HepG2 (cell line): ENCODE results near the gene SEBOX. TPM values are rescaled to one million over a fixed set of nuclear protein-coding genes. Genes with fewer than 3 reads are reported as not detected.

ENCODE experiments used
- AGO1 ChIP-seq: fragments of 200-400 bp; formaldehyde crosslinking; IDR thresholded peaks from 2 replicates; pipeline ENCODE4 v1.6.1; 2017; ENCODE audit warnings: mild to moderate bottlenecking, low read depth, low read length, moderate library complexity; ENCODE audit not compliant: poor library complexity, severe bottlenecking
- ATF5 ChIP-seq: sonication (generic); formaldehyde crosslinking; IDR thresholded peaks from 2 replicates; pipeline ENCODE4 v1.4.0; 2020; ENCODE audit warnings: mild to moderate bottlenecking, low read depth, missing genetic modification reagents
- CBX2 ChIP-seq, 2 experiments: fragments of 200-600 bp in 1 of 2; sonication (generic); formaldehyde crosslinking in 1 of 2; IDR thresholded peaks; 2 replicates each; pipeline versions ENCODE4 v1.7.0 to v1.8.1; 2018 to 2022; ENCODE audit warnings: low read depth in 2 of 2, low read length in 1 of 2, mild to moderate bottlenecking in 1 of 2, missing genetic modification reagents in 1 of 2
- CCDC6 ChIP-seq: sonication (generic); formaldehyde crosslinking; IDR thresholded peaks from 2 replicates; pipeline ENCODE4 v1.8.1; 2022; ENCODE audit warnings: mild to moderate bottlenecking, missing genetic modification reagents, moderate library complexity
- GATAD2A ChIP-seq: IDR thresholded peaks from 2 replicates; pipeline ENCODE4 v1.6.1; 2016
- HIVEP1 ChIP-seq: sonication (generic); formaldehyde crosslinking; IDR thresholded peaks from 2 replicates; pipeline ENCODE4 v1.4.0; 2020; ENCODE audit warnings: mild to moderate bottlenecking, missing genetic modification reagents
- HOXA3 ChIP-seq: sonication (generic); formaldehyde crosslinking; IDR thresholded peaks from 2 replicates; pipeline ENCODE4 v1.5.0; 2020; ENCODE audit warnings: missing genetic modification reagents
- IRF2 ChIP-seq: IDR thresholded peaks from 2 replicates; pipeline ENCODE4 v1.6.1; 2018; ENCODE audit warnings: missing genetic modification reagents, missing compliant biosample characterization
- NCOA1 ChIP-seq: sonication (generic); formaldehyde crosslinking; IDR thresholded peaks from 2 replicates; pipeline ENCODE4 v1.9.0; 2021; ENCODE audit warnings: missing genetic modification reagents
- NFRKB ChIP-seq: fragments of 450-650 bp; IDR thresholded peaks from 2 replicates; pipeline ENCODE4 v1.6.1; 2017
- SRSF9 ChIP-seq: fragments of 200-400 bp; formaldehyde crosslinking; IDR thresholded peaks from 2 replicates; pipeline ENCODE4 v1.6.1; 2018; ENCODE audit warnings: borderline replicate concordance, mild to moderate bottlenecking, low read depth, low read length; ENCODE audit not compliant: insufficient read depth, poor library complexity, severe bottlenecking
- TBX2 ChIP-seq: sonication (generic); formaldehyde crosslinking; IDR thresholded peaks from 2 replicates; pipeline ENCODE4 v1.5.0; 2020; ENCODE audit warnings: missing genetic modification reagents, mild to moderate bottlenecking, borderline replicate concordance
- THAP9 ChIP-seq: sonication (generic); formaldehyde crosslinking; IDR thresholded peaks from 2 replicates; pipeline ENCODE4; 2020; ENCODE audit warnings: missing genetic modification reagents, mild to moderate bottlenecking, borderline replicate concordance
- ZFY ChIP-seq: sonication (generic); formaldehyde crosslinking; IDR thresholded peaks from 2 replicates; pipeline ENCODE4 v1.4.0; 2020; ENCODE audit warnings: missing genetic modification reagents
- ZNF138 ChIP-seq: sonication (generic); formaldehyde crosslinking; IDR thresholded peaks from 2 replicates; pipeline ENCODE4 v1.5.0; 2020; ENCODE audit warnings: mild to moderate bottlenecking, low read depth, missing genetic modification reagents
- ZNF207 ChIP-seq: fragments of 450-650 bp; IDR thresholded peaks from 2 replicates; pipeline ENCODE4 v1.6.1; 2016; ENCODE audit warnings: antibody characterized with exemption, borderline replicate concordance
- ZNF354B ChIP-seq: sonication (generic); formaldehyde crosslinking; IDR thresholded peaks from 2 replicates; pipeline ENCODE4 v1.8.0; 2022; ENCODE audit warnings: mild to moderate bottlenecking, missing genetic modification reagents
- ZNF552 ChIP-seq: sonication (generic); formaldehyde crosslinking; IDR thresholded peaks from 2 replicates; pipeline ENCODE4 v1.9.0; 2022; ENCODE audit warnings: missing genetic modification reagents, mild to moderate bottlenecking, borderline replicate concordance
- ZNF646 ChIP-seq: sonication (generic); formaldehyde crosslinking; IDR thresholded peaks from 2 replicates; pipeline ENCODE4 v1.9.0; 2021; ENCODE audit warnings: mild to moderate bottlenecking, missing genetic modification reagents
- ZNF850 ChIP-seq: sonication (generic); formaldehyde crosslinking; conservative IDR thresholded peaks from 2 replicates; pipeline ENCODE4 v1.9.0; 2021; ENCODE audit warnings: mild to moderate bottlenecking, missing genetic modification reagents
- polyA plus RNA-seq, 8 experiments: library from polyadenylated mRNA; depleted of rRNA in 3 of 8; stranded (reverse) in 7 of 8; unstranded in 1 of 8; fragments of >200 nt; fragmentation: Illumina TruSeq in 4 of 8; extraction: Trizol in 4 of 8; gene quantifications; 2 replicates each; pipeline versions ENCODE4 v1.2.1 to v1.2.3, GENCODE V29; 2011 to 2016; ENCODE audit warnings: low read depth in 4 of 8, missing spikeins in 1 of 8, mixed read lengths in 1 of 8; ENCODE audit not compliant: insufficient read depth in 1 of 8
- total RNA-seq, 5 experiments: library from RNA; depleted of rRNA; stranded (reverse); fragments of >200 nt; fragmentation: Illumina TruSeq; extraction: Trizol; gene quantifications; 2 replicates each; pipeline ENCODE4 v1.2.3, GENCODE V29; 2016; ENCODE audit warnings: low read depth in 1 of 5

The SEBOX gene
- total and polyA plus RNA-seq, 2 of the 13 experiments (the other 11 are each of a cell fraction or from before 2014, with no cell fraction given): not detected

- TF ChIP-seq ZNF646 (CRISPR knock-in tag): no peak
- no peak for TF ChIP-seq ZNF850 (CRISPR knock-in tag)
- TF ChIP-seq AGO1: no peak
- TF ChIP-seq ZNF552 (CRISPR knock-in tag): 0 out of 2 replicates have a peak, but pooled peaks have one; percentile 52
- no peak for TF ChIP-seq HIVEP1 (CRISPR knock-in tag)
- TF ChIP-seq SRSF9: no peak
- no peak for TF ChIP-seq NCOA1 (CRISPR knock-in tag)
- TF ChIP-seq TBX2 (CRISPR knock-in tag): no peak
- TF ChIP-seq ZNF207: no peak
- no peak for TF ChIP-seq CCDC6
- no peak for TF ChIP-seq NFRKB
- peak; percentile 30; the same call in 1 of the 2 replicates for TF ChIP-seq HOXA3 (CRISPR knock-in tag)
- TF ChIP-seq GATAD2A (CRISPR knock-in tag): peak; percentile 22
- TF ChIP-seq ZNF354B: no peak
- TF ChIP-seq IRF2 (CRISPR knock-in tag): no peak
- 0 out of 2 replicates have a peak, but pooled peaks have one; percentile 37 for TF ChIP-seq ZFY (CRISPR knock-in tag)
- no peak for TF ChIP-seq CBX2 (IDR thresholded peaks at IDR 0.05; ENCODE audit: low read depth, low read length)
- TF ChIP-seq CBX2 (CRISPR knock-in tag; IDR thresholded peaks at IDR 0.05; ENCODE audit: low read depth): no peak
- no peak for TF ChIP-seq THAP9 (CRISPR knock-in tag)
- no peak for TF ChIP-seq ATF5 (CRISPR knock-in tag)
- no peak for TF ChIP-seq ZNF138
Measured at GRCh38 chr17:28398280-28398981, 33.4 kb upstream of the SEBOX start (continued).
